HEK293 (cell line): ENCODE data around the gene TACC2.
A peak's percentile ranks its signal among the peaks of the same experiment; 100 is the strongest.
"Not testable (repeated sequence)": the region's sequence is repeated elsewhere in the genome, so short reads cannot be mapped to it uniquely, and the experiment has no call there.

ENCODE experiments used
- CTCF ChIA-PET: fragments of 350-600 bp; formaldehyde crosslinking; extraction: SDS; loops from one replicate; lab custom pipeline; 2021; ENCODE audit warnings: antibody characterized with exemption; lab: Yijun Ruan, JAX
- POLR2A ChIA-PET: fragments of 300-600 bp; formaldehyde crosslinking; extraction: SDS; loops from one replicate; lab custom pipeline; 2020; ENCODE audit warnings: antibody characterized with exemption, inconsistent platforms; lab: Yijun Ruan, JAX
- H3K27ac ChIP-seq: fragments of 200-500 bp; sonication (Bioruptor generic); 2 replicates; pipeline ENCODE4 v1.5.1; 2014; ENCODE audit warnings: low read depth, low read length, control low read depth, inconsistent platforms; ENCODE audit errors: extremely low read depth
- H3K36me3 ChIP-seq, 2 experiments: fragments of 200-500 bp in 1 of 2; sonication (Bioruptor generic) in 1 of 2; 1 replicate in 1 of 2; 2 replicates in 1 of 2; pipeline ENCODE4 v1.5.1; 2014 to 2017; ENCODE audit warnings: inconsistent platforms in 2 of 2, low read length in 2 of 2; ENCODE audit not compliant: control insufficient read depth in 2 of 2, insufficient read depth in 1 of 2
- H3K4me1 ChIP-seq: fragments of 200-500 bp; sonication (Bioruptor generic); 2 replicates; pipeline ENCODE4 v1.5.1; 2014; ENCODE audit warnings: mild to moderate bottlenecking, low read length, inconsistent platforms; ENCODE audit not compliant: control insufficient read depth, insufficient read depth
- H3K4me3 ChIP-seq: 2 replicates; pipeline ENCODE4 v1.5.1; 2011; ENCODE audit warnings: low read depth, mild to moderate bottlenecking, control low read depth, low read length, moderate library complexity
- H3K9me3 ChIP-seq: fragments of 200-500 bp; sonication (Bioruptor generic); 2 replicates; pipeline ENCODE4 v1.5.1; 2014; ENCODE audit warnings: low read depth, low read length, inconsistent platforms; ENCODE audit not compliant: control insufficient read depth, insufficient read depth
- HOXA7 ChIP-seq: sonication (generic); formaldehyde crosslinking; IDR thresholded peaks from 2 replicates; pipeline ENCODE4 v1.8.1; 2022; ENCODE audit warnings: missing genetic modification reagents, borderline replicate concordance
- KLF1 ChIP-seq: fragments of 450-650 bp; formaldehyde crosslinking; IDR thresholded peaks from 2 replicates; pipeline ENCODE4 v1.5.1; 2016; ENCODE audit warnings: missing biosample characterization, missing genetic modification characterization
- KLF17 ChIP-seq: fragments of 450-650 bp; formaldehyde crosslinking; IDR thresholded peaks from 2 replicates; pipeline ENCODE4 v1.5.1; 2016; ENCODE audit warnings: missing biosample characterization, missing genetic modification characterization
- KLF7 ChIP-seq: fragments of 450-650 bp; formaldehyde crosslinking; IDR thresholded peaks from 2 replicates; pipeline ENCODE4 v1.5.1; 2016; ENCODE audit warnings: missing biosample characterization, missing genetic modification characterization, borderline replicate concordance
- MYNN ChIP-seq: fragments of 450-650 bp; formaldehyde crosslinking; IDR thresholded peaks from 2 replicates; pipeline ENCODE4 v1.5.1; 2016; ENCODE audit warnings: missing biosample characterization, missing genetic modification characterization, borderline replicate concordance
- SCRT1 ChIP-seq: fragments of 450-650 bp; formaldehyde crosslinking; IDR thresholded peaks from 2 replicates; pipeline ENCODE4 v1.5.1; 2016; ENCODE audit warnings: missing biosample characterization, missing genetic modification characterization, borderline replicate concordance
- SETDB1 ChIP-seq: IDR thresholded peaks from one replicate; pipeline ENCODE4 v1.6.1; 2017; ENCODE audit warnings: mild to moderate bottlenecking, low read length, moderate library complexity, mixed read lengths; ENCODE audit not compliant: insufficient read length
- ZBTB21 ChIP-seq: fragments of 450-650 bp; formaldehyde crosslinking; IDR thresholded peaks from 2 replicates; pipeline ENCODE4 v1.5.1; 2017; ENCODE audit warnings: missing biosample characterization, missing genetic modification characterization
- ZEB2 ChIP-seq: fragments of 450-650 bp; formaldehyde crosslinking; IDR thresholded peaks from 2 replicates; pipeline ENCODE4 v1.5.1; 2016; ENCODE audit warnings: missing biosample characterization, missing genetic modification characterization
- ZNF121 ChIP-seq: fragments of 450-650 bp; formaldehyde crosslinking; IDR thresholded peaks from 2 replicates; pipeline ENCODE4 v1.5.1; 2016; ENCODE audit warnings: missing biosample characterization, missing genetic modification characterization
- ZNF146 ChIP-seq: fragments of 450-650 bp; formaldehyde crosslinking; IDR thresholded peaks from 2 replicates; pipeline ENCODE4 v1.5.1; 2016; ENCODE audit warnings: missing biosample characterization, missing genetic modification characterization
- ZNF157 ChIP-seq: fragments of 450-650 bp; formaldehyde crosslinking; IDR thresholded peaks from 2 replicates; pipeline ENCODE4 v1.5.1; 2016; ENCODE audit warnings: missing biosample characterization, missing genetic modification characterization
- ZNF223 ChIP-seq: fragments of 450-650 bp; formaldehyde crosslinking; IDR thresholded peaks from 2 replicates; pipeline ENCODE4 v1.5.1; 2016; ENCODE audit warnings: missing biosample characterization, missing genetic modification characterization
- ZNF391 ChIP-seq: fragments of 450-650 bp; formaldehyde crosslinking; IDR thresholded peaks from 2 replicates; pipeline ENCODE4 v1.5.1; 2016; ENCODE audit warnings: low read depth, missing biosample characterization, missing genetic modification characterization, borderline replicate concordance
- ZNF426 ChIP-seq: fragments of 450-650 bp; formaldehyde crosslinking; IDR thresholded peaks from 2 replicates; pipeline ENCODE4 v1.5.1; 2017; ENCODE audit warnings: missing biosample characterization, missing genetic modification characterization, mild to moderate bottlenecking, inconsistent platforms, moderate library complexity
- ZNF48 ChIP-seq: fragments of 450-650 bp; formaldehyde crosslinking; IDR thresholded peaks from 2 replicates; pipeline ENCODE4 v1.5.1; 2016; ENCODE audit warnings: missing biosample characterization, missing genetic modification characterization
- ZNF560 ChIP-seq: fragments of 450-650 bp; formaldehyde crosslinking; IDR thresholded peaks from 2 replicates; pipeline ENCODE4 v1.5.1; 2017; ENCODE audit warnings: missing biosample characterization, missing genetic modification characterization, borderline replicate concordance
- ZNF610 ChIP-seq: fragments of 450-650 bp; formaldehyde crosslinking; IDR thresholded peaks from 2 replicates; pipeline ENCODE4 v1.5.1; 2016; ENCODE audit warnings: missing biosample characterization, missing genetic modification characterization, borderline replicate concordance
- ZNF639 ChIP-seq: fragments of 450-650 bp; formaldehyde crosslinking; IDR thresholded peaks from 2 replicates; pipeline ENCODE4 v1.5.1; 2016; ENCODE audit warnings: missing biosample characterization, missing genetic modification characterization
- ZNF658 ChIP-seq: fragments of 450-650 bp; formaldehyde crosslinking; IDR thresholded peaks from 2 replicates; pipeline ENCODE4; 2016; ENCODE audit warnings: missing biosample characterization, missing genetic modification characterization
- ZNF837 ChIP-seq: fragments of 450-650 bp; formaldehyde crosslinking; IDR thresholded peaks from 2 replicates; pipeline ENCODE4 v1.5.1; 2016; ENCODE audit warnings: missing biosample characterization, missing genetic modification characterization
- TF ChIP-seq, protein P1 (sequence below): fragments of 450-650 bp; formaldehyde crosslinking; IDR thresholded peaks from 2 replicates; pipeline ENCODE4 v1.5.1; 2016; ENCODE audit warnings: missing biosample characterization, missing genetic modification characterization

The TACC2 gene

GRCh38 chr10:122021828-122022227, 32.9 kb downstream of the TACC2 start:
- Histone ChIP-seq H3K36me3 (no peaks in the 10 kb centered on the region), H3K4me3 (no peak overlapping the region), H3K9me3 (no peaks in the 10 kb centered on the region), H3K4me1 (no peaks in the 10 kb centered on the region), H3K27ac (no peak overlapping the region)
- TF ChIP-seq SETDB1 (no peak), KLF17 (tag by site-specific recombination) (no peak), ZNF48 (no peak), ZNF157 (tag by site-specific recombination) (no peak), KLF7 (no peak)
- ChIA-PET CTCF (interaction anchor here (1.1 kb wide), 1 partner anchor 32 kb away, joined by 3 read pairs; no protein-coding TSS in a partner anchor), POLR2A (no interaction called here)

GRCh38 chr10:122022276-122022675, 33.3 kb downstream of the TACC2 start:
- TF ChIP-seq ZNF610, result no peak
- TF ChIP-seq ZNF121 (tag by site-specific recombination), result peak; percentile 65
- TF ChIP-seq ZNF426, result no peak
- TF ChIP-seq ZNF658 (tag by site-specific recombination), result no peak
- TF ChIP-seq ZNF391 (tag by site-specific recombination), result no peak
- no peak for TF ChIP-seq ZNF223 (tag by site-specific recombination)
- ChIA-PET CTCF (interaction anchor here (1.1 kb wide), 1 partner anchor 32 kb away, joined by 3 read pairs; no protein-coding TSS in a partner anchor), POLR2A (no interaction called here)
- Histone ChIP-seq H3K9me3 (no peaks in the 10 kb centered on the region), H3K27ac (no peak overlapping the region), H3K36me3 (no peaks in the 10 kb centered on the region), H3K4me3 (no peak overlapping the region), H3K4me1 (no peaks in the 10 kb centered on the region)

DNA sequence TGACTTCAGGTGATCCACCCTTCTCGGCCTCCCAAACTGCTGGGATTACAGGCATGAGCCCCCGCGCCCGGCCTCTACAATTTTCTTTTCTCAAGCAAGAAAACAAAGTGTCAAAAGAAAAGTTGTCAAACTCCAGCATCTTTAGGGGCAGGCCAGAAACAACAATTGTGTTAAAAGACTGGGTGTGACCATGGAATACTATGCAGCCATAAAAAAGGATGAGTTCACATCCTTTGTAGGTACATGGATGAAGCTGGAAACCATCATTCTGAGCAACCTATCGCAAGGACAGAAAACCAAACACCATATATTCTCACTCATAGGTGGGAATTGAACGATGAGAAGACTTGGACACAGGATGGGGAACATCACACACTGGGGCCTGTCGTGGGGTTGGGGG, 34.3 kb downstream of the TACC2 start:
- TF ChIP-seq ZNF146 (tag by site-specific recombination), result peak; percentile 95
- TF ChIP-seq, protein P1, sequence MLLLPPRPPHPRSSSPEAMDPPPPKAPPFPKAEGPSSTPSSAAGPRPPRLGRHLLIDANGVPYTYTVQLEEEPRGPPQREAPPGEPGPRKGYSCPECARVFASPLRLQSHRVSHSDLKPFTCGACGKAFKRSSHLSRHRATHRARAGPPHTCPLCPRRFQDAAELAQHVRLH (tag by site-specific recombination), result 0 out of 2 replicates have a peak, but pooled peaks have one; percentile 41
- POLR2A ChIA-PET, H3K9me3 ChIP-seq, H3K4me3 ChIP-seq, H3K27ac ChIP-seq, CTCF ChIA-PET, H3K4me1 ChIP-seq, H3K36me3 ChIP-seq: not testable (repeated sequence)

DNA sequence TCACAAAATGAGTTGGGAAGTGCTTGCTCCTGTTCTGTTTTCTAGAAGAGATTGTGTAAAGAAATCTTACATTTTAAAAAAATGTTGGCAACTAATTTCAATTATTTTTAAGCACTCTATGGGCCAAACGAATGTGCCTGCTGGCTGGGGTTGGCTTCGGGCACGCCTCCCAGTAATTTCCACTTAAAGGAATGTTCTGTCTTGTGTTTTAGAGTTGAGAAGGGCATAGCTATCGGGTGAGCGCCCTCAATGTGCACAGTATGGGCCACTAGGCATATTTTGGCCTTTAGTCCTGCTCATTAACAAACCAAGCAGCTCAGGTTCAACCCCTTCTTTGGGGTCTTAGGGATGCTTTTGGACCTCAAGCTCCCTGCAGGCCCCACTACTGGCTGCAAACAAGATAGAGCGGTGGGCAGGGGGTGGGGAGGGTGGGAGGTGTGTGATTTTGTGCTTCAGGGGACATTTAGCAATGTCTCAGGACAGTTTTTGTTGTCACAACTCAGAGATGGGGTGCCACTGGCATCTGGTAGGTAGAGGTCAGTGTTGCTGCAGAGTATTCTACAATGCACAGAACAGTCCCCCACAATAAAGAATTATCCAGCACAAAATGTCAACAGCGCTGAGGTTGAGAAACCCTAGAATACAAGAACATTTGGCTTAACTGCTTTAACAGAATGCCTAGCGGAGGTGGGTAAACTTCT, 40.7 kb downstream of the TACC2 start:
- CTCF ChIA-PET, result interaction anchor here (0.5 kb wide), 1 partner anchor 26 kb away, joined by 3 read pairs; no protein-coding TSS in a partner anchor
- no peak overlapping the region for H3K4me3 ChIP-seq
- no peaks in the 10 kb centered on the region for H3K9me3 ChIP-seq
- POLR2A ChIA-PET, result no interaction called here
- no peak overlapping the region for H3K27ac ChIP-seq
- TF ChIP-seq ZNF560 (no peak), HOXA7 (CRISPR knock-in tag) (no peak), KLF1 (no peak), ZNF639 (tag by site-specific recombination) (no peak), ZBTB21 (tag by site-specific recombination) (no peak), SCRT1 (no peak), ZNF837 (no peak), ZEB2 (tag by site-specific recombination) (no peak), MYNN (tag by site-specific recombination) (no peak)
- no peaks in the 10 kb centered on the region for H3K4me1 ChIP-seq
- no peaks in the 10 kb centered on the region for H3K36me3 ChIP-seq
